GM21576 (cell line): ENCODE data around the gene PRR12.

Experiments used
- ATAC-seq: cut with Tn5 transposase; IDR thresholded peaks from one replicate; pipeline ENCODE4 v1.9.1; 2021; ENCODE audit warnings: mild to moderate bottlenecking, moderate library complexity; ENCODE audit not compliant: unreplicated experiment

The PRR12 gene

DNA sequence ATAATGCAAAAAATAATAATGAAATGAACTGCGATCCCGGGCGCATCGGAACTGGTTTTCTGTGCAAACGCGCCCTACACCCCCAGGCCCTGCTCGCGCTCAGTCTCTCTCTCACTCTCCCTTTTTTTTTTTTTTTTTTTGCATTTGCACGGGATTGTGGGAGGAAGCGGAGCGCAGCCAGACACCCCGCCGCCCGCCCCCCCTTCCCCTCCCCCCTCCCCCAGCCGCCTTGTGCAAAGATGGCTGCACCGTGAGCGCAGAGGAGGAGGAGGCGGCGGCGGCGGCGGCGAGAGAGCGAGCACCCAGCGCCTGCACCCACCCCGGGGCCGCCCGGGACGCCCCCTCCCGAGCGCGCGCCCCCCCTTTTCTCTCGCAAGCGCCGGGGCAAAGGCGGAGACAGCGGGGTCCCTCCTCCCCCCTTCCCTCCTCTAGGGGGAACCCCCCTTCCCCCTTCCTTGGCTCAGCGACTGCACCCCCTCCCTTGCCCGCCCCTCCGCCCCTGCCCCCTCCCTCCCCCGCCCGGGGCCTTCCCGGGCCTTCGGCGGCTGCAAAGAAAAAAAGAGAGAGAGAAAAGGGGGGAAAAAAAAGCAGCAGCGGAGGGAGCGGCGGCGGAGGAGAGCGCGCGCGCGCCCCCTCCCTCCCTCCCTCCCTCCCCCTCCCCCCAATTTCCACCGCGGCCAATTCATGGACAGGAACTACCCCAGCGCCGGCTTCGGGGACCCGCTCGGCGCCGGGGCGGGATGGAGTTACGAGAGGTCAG, at the start of gene PRR12:
PRR12 (plus strand) TSS at position 212 of the 760 bp plus-strand sequence; CDS start at position 685, 473 bp downstream.
- no peak for ATAC-seq

GRCh38 chr19:49541914-49542313, 49.1 kb upstream of the PRR12 start:
- ATAC-seq: no peak

- no peak for ATAC-seq
These were observed 48.5 kb upstream of the PRR12 start for GRCh38 chr19:49542446-49542845.

DNA sequence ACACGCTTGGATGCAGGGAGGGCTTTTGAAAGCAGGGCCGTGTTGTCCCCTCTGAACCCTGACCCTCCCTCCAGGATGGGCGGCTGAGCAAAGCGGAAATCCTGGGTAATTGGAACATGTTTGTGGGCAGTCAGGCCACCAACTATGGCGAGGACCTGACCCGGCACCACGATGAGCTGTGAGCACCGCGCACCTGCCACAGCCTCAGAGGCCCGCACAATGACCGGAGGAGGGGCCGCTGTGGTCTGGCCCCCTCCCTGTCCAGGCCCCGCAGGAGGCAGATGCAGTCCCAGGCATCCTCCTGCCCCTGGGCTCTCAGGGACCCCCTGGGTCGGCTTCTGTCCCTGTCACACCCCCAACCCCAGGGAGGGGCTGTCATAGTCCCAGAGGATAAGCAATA, 48.0 kb upstream of the PRR12 start:
- ATAC-seq: no peak

GRCh38 chr19:49544154-49544553, 46.8 kb upstream of the PRR12 start:
- ATAC-seq: no peak

DNA sequence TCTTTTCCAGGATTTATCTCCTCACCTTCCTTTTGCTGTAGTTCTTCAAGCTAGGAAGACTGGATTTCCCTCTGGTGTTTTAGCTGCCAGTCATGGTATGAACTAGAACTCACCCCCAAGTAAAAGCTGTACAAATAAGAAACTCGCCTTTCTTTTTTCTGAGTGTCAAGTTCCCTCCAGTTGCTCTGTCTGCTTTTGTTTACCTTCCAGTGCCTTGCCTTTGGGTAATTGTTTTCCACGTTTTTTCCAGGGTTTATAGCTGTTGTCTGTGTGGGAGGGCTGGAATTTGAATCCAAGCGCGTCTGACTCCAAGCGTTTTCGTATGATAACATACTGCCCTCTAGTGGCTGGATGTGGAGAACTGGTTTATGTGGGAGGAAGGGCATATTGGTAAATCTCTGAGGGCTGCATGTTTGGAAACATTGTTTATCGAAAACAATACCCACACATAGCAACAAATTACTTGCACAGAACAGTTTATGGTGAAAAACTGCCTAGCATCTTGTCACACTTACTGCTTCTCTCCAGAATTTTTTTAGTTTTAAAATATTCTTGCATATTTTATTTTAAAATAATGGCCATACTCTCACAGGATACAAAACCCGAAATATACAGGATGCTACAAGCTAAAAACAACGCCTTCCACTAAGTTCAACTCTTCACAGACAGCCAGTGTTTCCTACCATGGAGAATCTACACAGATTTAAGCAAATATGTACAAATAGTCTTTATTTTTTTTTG, 44.0 kb upstream of the PRR12 start:
- ATAC-seq: no peak

- no peak for ATAC-seq
These were observed 41.9 kb upstream of the PRR12 start for GRCh38 chr19:49549045-49549444.

- no peak for ATAC-seq
These were observed 39.5 kb upstream of the PRR12 start for GRCh38 chr19:49551531-49551930.

DNA sequence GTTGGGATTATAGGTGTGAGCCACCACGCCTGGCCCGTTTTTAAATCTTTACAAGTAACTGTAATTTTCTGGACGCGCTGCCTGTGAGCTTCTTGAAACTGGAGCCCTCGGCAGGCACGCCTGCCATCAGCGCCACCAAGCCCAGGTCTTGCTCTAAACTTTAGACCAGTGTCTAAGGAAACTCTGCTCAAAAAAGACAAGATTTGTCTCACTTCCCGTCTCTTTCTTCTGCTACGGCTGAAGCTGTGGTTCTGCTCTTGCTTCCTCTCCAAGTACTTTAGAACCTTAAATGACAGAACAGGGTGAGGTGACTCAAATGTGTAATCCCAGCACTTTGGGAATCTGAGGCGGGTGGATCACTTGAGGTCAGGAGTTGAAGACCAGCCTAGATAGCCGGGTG, 38.2 kb upstream of the PRR12 start:
- ATAC-seq: no peak

DNA sequence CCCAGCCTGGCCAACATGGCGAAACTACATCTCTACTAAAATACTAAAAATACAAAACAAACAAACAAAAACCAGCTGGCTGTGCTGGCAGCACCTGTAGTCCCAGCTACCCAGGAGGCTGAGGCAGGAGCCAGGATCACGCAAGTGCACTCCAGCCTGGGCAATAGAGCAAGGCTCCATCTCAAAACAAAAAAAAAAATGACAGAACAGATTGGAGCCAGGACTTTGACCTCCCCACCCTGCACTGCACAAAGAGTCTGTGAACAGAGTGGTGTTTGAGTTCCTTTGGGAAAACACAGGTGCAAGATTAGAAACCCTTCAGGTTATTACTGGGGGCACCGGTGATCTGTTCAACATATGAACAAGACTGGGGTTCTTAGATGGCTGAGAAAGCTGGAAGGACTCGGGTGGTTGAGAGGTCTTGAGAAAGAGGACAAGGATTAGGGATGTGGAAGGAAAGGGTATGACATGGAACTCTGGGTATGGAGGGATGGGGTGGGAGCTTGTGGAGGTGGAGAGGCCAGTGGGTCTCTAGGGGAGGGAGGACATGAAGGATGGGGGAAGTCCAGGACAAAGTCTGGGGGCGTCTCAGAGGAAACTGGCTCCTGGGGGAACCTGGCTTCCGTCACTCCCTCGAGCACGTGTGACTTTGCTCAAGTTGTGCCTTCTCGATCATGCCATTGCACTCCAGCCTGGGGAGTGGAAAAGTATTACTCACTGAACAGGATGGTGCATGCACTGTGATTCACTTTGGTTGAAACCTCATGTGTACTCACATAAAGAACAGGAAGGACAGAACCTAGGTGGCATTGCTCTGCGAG, 37.3 kb upstream of the PRR12 start:
- ATAC-seq: no peak

DNA sequence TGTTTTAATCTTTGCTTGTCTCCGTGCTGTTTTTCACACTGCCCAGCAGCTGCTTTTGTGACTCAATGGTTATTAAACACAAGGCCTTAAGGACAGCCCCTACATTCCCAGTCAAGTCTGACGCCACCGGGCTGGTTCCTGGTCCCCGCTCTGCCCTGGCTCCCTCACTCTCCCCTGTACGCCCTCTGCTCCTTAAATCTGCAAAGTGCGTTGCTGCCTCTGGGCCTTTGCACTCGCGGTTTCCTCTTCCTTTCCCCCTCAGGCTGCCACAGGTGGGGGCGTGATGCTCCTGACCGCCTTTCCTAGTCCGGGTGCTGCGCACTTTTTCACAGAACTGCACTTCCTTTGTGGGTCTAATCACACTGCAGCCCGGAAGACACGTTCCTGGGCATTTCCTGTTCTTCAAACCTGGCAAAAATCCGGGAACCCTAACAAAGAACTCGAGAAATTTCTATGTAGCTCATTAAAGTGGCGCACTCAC, 36.2 kb upstream of the PRR12 start:
- no peak for ATAC-seq

- ATAC-seq: no peak
These were observed 35.2 kb upstream of the PRR12 start for GRCh38 chr19:49555600-49556411.

GRCh38 chr19:49556412-49557398, 34.3 kb upstream of the PRR12 start:
- ATAC-seq: no peak

DNA sequence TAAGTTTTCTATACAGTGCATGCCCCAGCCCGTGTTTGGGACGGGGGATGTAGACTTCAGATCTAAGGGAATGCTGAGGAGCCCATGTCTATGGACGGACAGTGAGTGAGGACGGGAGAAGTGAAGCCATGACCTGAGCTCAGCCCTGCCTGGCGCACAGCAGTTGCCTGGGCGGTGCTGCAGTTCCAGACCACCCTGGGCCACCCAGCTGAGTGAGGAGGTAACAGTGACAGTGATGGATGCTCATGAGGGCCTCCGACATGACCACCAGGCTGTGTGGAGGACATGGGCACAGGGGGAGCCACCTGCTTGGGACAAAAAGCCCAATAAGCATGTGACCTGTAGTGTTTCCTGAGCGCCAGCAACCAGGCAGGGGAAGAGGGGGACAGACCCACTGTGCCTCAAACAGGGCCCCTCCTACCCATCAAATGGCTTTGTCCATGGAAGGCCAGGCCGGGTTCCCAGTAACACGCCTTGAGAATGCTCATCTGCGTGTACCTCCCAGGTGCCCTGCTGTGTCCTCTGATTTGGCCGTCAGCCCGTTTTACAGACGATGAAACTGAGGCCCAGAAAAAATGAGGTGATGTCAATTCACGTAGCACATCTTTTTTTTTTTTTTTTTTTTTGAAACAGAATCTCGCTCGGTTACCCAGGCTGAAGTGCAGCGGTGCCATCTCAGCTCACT, 33.2 kb upstream of the PRR12 start:
- no peak for ATAC-seq

GRCh38 chr19:49558591-49558990, 32.4 kb upstream of the PRR12 start:
- no peak for ATAC-seq

GRCh38 chr19:49559443-49559842, 31.5 kb upstream of the PRR12 start:
- ATAC-seq: no peak

DNA sequence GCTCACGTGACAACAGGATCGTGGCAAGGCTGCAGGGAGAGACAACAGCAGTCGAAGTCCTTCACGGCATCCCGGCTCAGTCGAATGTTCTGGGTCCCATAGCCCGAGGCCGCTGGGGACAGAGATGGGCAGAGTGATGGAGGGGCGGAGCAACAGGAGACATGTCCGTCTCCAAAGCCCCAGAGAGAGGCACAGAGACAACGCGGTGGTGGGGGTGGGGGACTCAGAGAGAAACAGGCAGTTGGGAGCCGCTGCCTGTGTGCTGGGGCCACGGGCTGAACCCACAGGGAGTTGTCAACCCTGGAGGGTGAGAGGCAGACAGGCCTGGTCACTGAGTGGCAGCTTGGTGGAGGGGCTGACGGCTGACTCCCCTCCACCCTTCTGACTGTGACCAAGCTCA, 31.1 kb upstream of the PRR12 start:
- no peak for ATAC-seq

DNA sequence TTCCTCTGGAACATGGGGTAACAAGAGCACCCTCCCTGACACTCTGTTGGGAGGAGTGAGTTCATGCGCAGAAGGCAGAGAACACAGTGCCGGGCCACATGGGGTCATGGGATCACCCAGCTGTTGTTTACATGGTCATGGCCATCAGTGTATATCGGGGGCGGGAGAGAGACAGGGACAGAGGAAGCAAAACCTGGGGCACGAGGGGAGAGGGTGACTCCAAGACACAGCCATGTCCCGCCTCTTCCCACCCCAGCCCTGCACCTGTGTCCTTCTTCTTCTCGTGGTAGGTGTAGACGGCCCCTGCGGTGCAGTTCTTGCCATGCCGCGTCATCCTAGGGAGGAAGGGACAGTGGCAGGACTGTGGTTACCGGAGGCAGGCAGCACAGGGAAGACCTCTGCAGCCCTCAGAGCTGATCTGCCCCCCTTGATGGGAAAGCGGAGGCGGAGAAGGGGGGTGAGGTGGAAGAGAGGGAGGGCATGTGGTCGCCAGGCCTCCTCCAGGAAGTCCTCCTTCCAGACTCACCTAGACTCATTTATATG, 30.6 kb upstream of the PRR12 start:
- no peak for ATAC-seq
